Measurements from ENCODE around the gene NPAS3. TPM values are rescaled to one million over a fixed set of nuclear protein-coding genes. Genes with fewer than 3 reads are reported as not detected.

The NPAS3 gene
- total and polyA plus RNA-seq, 2 of the 8 experiments (the other 6 are each of a cell fraction or from before 2014, with no cell fraction given): 0.11 to 0.60 TPM

GRCh38 chr14:33386140-33386539, 447.5 kb downstream of the NPAS3 start:
- ChIA-PET POLR2A (ENCODE audit: partially characterized antibody) (no interaction called here), CTCF (ENCODE audit: partially characterized antibody) (interaction anchor here (0.5 to 0.7 kb wide), 2 partner anchors 26 to 541 kb away, joined by 3 to 5 read pairs; no protein-coding TSS in a partner anchor)
- no peak overlapping the region for H3K4ac ChIP-seq (replicated peaks; ENCODE audit: insufficient read length, low read depth, low read length)

More at GRCh38 chr14:33386140-33386539, 447.5 kb downstream of the NPAS3 start:
- no peak overlapping the region for H4K91ac ChIP-seq (replicated peaks; ENCODE audit: insufficient read length, low read length)
- no peak overlapping the region for H3K14ac ChIP-seq (ENCODE audit: insufficient read length)
- no peaks in the 10 kb centered on the region for H3K4me1 ChIP-seq (replicated peaks in 1 of 4; ENCODE audit: control insufficient read depth in 3 of 4, insufficient read depth in 4 of 4, low read length in 3 of 4)
- no peaks in the 10 kb centered on the region for H3K79me1 ChIP-seq (ENCODE audit: low read depth, low read length)
- no peaks in the 10 kb centered on the region for H3K36me3 ChIP-seq (ENCODE audit: control insufficient read depth in 2 of 4, insufficient read depth in 4 of 4, low read length in 3 of 4)
- H3K18ac ChIP-seq (ENCODE audit: extremely low read depth, low read length): no peak overlapping the region
- no peak overlapping the region for H2BK15ac ChIP-seq (ENCODE audit: low read length)
- H3K56ac ChIP-seq (replicated peaks; ENCODE audit: insufficient read length, low read depth, low read length): no peak overlapping the region
- no peak for FAIRE-seq
- DNase-seq (ENCODE audit: low read depth in 1 of 2, low spot score in 2 of 2): no peak
- no peak overlapping the region for H4K5ac ChIP-seq (ENCODE audit: insufficient read length, low read depth, low read length)
- no peak overlapping the region for H3K9ac ChIP-seq (replicated peaks in 1 of 4; ENCODE audit: extremely low read depth in 1 of 4, low read depth in 3 of 4, low read length in 3 of 4)
- TF ChIP-seq JUN (IDR thresholded peaks at IDR 0.05; ENCODE audit: low read depth, low read length) (no peak), ATF3 (IDR thresholded peaks at IDR 0.05; ENCODE audit: insufficient read depth, low read depth, low read length) (no peak), SIN3A (conservative IDR thresholded peaks at IDR 0.05 in 1 of 2, IDR thresholded peaks at IDR 0.05 in 1 of 2; ENCODE audit: low read depth in 1 of 2, low read length in 2 of 2) (no peak), RFX5 (IDR thresholded peaks at IDR 0.05; ENCODE audit: borderline replicate concordance, low read depth, low read length) (no peak), YY1 (IDR thresholded peaks at IDR 0.05; ENCODE audit: low read depth, low read length) (no peak), KDM5A (IDR thresholded peaks at IDR 0.05; ENCODE audit: low read length) (no peak), CREB1 (IDR thresholded peaks at IDR 0.05) (no peak), SP4 (IDR thresholded peaks at IDR 0.05; ENCODE audit: low read length) (no peak)
- H3K23me2 ChIP-seq (ENCODE audit: low read depth, low read length): no peaks in the 10 kb centered on the region
- no peak overlapping the region for H3K27ac ChIP-seq (ENCODE audit: low read depth, low read length)
- H3K9me3 ChIP-seq (ENCODE audit: insufficient read depth in 2 of 2, low read depth in 1 of 2, low read length in 1 of 2): no peaks in the 10 kb centered on the region
- no peak overlapping the region for H2BK5ac ChIP-seq (ENCODE audit: low read depth, low read length)
- no peak overlapping the region for H3K23ac ChIP-seq (ENCODE audit: insufficient read length)
- H2BK120ac ChIP-seq (replicated peaks; ENCODE audit: low read depth, low read length): no peak overlapping the region
- no peak overlapping the region for H4K8ac ChIP-seq (ENCODE audit: extremely low read depth, insufficient read depth, low read length)
- H3K4me3 ChIP-seq (ENCODE audit: extremely low read depth in 1 of 4, insufficient read depth in 2 of 4, low read depth in 3 of 4, low read length in 4 of 4): no peak overlapping the region
- no peak overlapping the region for H2AK5ac ChIP-seq (ENCODE audit: low read depth, low read length)
- H3K79me2 ChIP-seq (ENCODE audit: control insufficient read depth in 1 of 2, insufficient read depth in 2 of 2, low read length in 2 of 2): no peaks in the 10 kb centered on the region
- H3K27me3 ChIP-seq (replicated peaks in 1 of 4; ENCODE audit: control insufficient read depth in 3 of 4, extremely low read depth in 1 of 4, insufficient read depth in 3 of 4, low read length in 3 of 4): no peaks in the 10 kb centered on the region
- no peak overlapping the region for H2BK20ac ChIP-seq (ENCODE audit: low read length)
- H2AFZ ChIP-seq (ENCODE audit: low read length): no peak overlapping the region
- H4K20me1 ChIP-seq (replicated peaks in 1 of 2; ENCODE audit: control insufficient read depth in 1 of 2, insufficient read depth in 2 of 2, low read length in 2 of 2): no peaks in the 10 kb centered on the region
- H3K4me2 ChIP-seq (ENCODE audit: insufficient read depth in 1 of 2, low read depth in 2 of 2, low read length in 2 of 2): no peak overlapping the region
- no peak overlapping the region for H2BK12ac ChIP-seq (ENCODE audit: low read depth, low read length)

All from H1 (cell line).